Ovary (tissue), 9 donors: ENCODE measurements around the gene SORCS2. TPM values are rescaled to one million over a fixed set of nuclear protein-coding genes. Genes with fewer than 3 reads are reported as not detected.

Experiments used
- DNase-seq, 5 donors: peaks; one replicate each; pipeline ENCODE4 v3.0.0-alpha.2; 2019 to 2020
- H3K27ac ChIP-seq, 2 donors: fragments of 200-600 bp; one replicate each; pipeline versions ENCODE4 v1.5.1 to v1.8.0; 2019 to 2022
- H3K27me3 ChIP-seq: fragments of 200-600 bp; one replicate; pipeline ENCODE4 v1.8.0; 2022
- H3K36me3 ChIP-seq: fragments of 200-600 bp; sonication (generic); one replicate; pipeline ENCODE4 v1.5.1; 2019
- H3K4me1 ChIP-seq: one replicate; pipeline ENCODE4 v1.8.1; 2013; ENCODE audit warnings: mild to moderate bottlenecking, moderate library complexity; ENCODE audit not compliant: insufficient read depth
- H3K4me3 ChIP-seq: fragments of 200-600 bp; sonication (generic); one replicate; pipeline ENCODE4 v1.5.1; 2017
- H3K9me3 ChIP-seq, 2 donors: fragments of 200-600 bp in 1 of 2; sonication (generic) in 1 of 2; one replicate each; pipeline versions ENCODE4 v1.5.1 to v1.8.1; 2013 to 2019; ENCODE audit warnings: mild to moderate bottlenecking in 1 of 2, moderate library complexity in 1 of 2
- EP300 ChIP-seq: sonication (generic); formaldehyde crosslinking; IDR thresholded peaks from one replicate; pipeline ENCODE4 v1.6.1; 2017; ENCODE audit warnings: antibody characterized with exemption
- POLR2A ChIP-seq: fragments of 450-650 bp; IDR thresholded peaks from one replicate; pipeline ENCODE4 v1.6.1; 2017; ENCODE audit warnings: antibody characterized with exemption, mild to moderate bottlenecking, moderate library complexity
- WGBS, 3 donors: extraction: QIAGEN DNeasy Blood & Tissue Kit in 1 of 3; methylation state at CpG; one replicate each; pipeline versions ENCODE4 v1.1.5 to v1.1.7; 2013 to 2017; 5-methylcytosine and 5-hydroxymethylcytosine counted together
- intact Hi-C, 4 donors: fragments of 100-400 bp; cut with DNase I; formaldehyde crosslinking; loops; one replicate each; pipeline versions ENCODE4 v1.11.0 to v1.15.1; 2022 to 2023
- polyA plus RNA-seq, 2 donors: library from polyadenylated mRNA; stranded (reverse); fragments of 200-250 nt in 1 of 2; fragments of 350-450 nt in 1 of 2; fragmentation: Illumina TruSeq in 1 of 2; extraction: RNeasy Lipid Tissue Mini Kit (QIAGEN cat#74804) in 1 of 2; gene quantifications; one replicate each; pipeline ENCODE4 v1.2.3, GENCODE V29; 2013 to 2014
- total RNA-seq, 7 donors: library from RNA; depleted of rRNA in 2 of 7; stranded (reverse); fragments of >200 nt in 2 of 7; fragmentation: NEBNext Ultra II Directional in 3 of 7; extraction: Animal tissue kit (Norgen Biotek cat#: 25700) in 3 of 7; gene quantifications; one replicate each; pipeline versions ENCODE4 v1.1.0 to v1.2.4, GENCODE V29; 2016 to 2023
- TF ChIP-seq, protein P1 (sequence below), 3 donors: fragments of 450-650 bp in 2 of 3; fragments of 200-600 bp in 1 of 3; IDR thresholded peaks; one replicate each; pipeline versions ENCODE4 v1.5.1 to v1.8.0; 2016 to 2022; ENCODE audit warnings: antibody characterized with exemption in 3 of 3, mild to moderate bottlenecking in 1 of 3
- donor health status: DM: no; HTN: no; CAD: no; lungs with moderate emphysema.
- donor health status: DM: no; HTN: no; CAD: no.
- donor health status: Bipolar disorder and iron deficiency.
- donor health status: DM: yes; HTN: yes; CAD: no.
- donor health status: DM: no; HTN: no; CAD: no.
- donor health status: DM: yes; HTN: yes; CAD: no.

Gene SORCS2
- total and polyA plus RNA-seq, 9 donors: 0.60 to 23.9 (median 7.1) TPM

DNA sequence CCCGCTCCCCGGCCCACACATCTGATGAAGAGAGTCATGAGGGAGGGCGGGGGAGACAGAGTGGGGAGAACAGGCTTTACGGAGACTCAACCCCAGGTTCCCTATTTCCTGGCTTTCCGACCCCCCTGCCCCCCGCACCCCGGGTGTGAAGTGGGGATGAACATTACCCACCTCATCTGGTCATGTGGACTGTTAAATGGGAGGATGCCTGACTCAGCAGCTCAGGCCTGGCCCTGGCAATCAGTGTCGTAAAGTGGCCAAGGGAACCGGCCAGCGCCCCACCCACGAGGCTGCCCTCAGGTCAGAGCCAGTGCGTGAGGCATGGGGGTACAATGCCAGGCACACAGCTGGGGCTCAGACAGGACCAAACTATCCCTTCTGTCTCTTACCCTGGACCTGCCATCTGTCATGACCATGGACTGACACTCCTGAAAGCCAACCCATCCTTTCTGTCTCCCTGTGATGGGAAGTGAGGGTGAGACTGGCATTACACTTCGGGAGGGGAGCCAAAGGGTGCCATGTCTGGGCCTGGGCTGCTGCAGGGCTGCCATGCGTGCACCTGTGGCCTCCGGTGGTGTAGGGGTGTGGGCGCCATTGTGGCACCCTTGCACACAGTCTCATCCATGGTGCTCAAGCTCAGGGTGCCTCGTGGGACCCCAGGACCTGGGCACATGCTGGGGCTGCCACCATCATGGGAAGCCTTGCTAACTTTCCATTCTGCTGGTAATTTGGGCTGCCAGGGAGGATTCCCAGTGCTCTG is 348.5 kb downstream of the SORCS2 start:
- Histone ChIP-seq H3K27me3 (no peaks in the 10 kb centered on the region), H3K4me3 (no peak overlapping the region), H3K9me3 (no peaks in the 10 kb centered on the region), H3K27ac (no peak overlapping the region), H3K36me3 (no peaks in the 10 kb centered on the region), H3K4me1 (peaks cover 2% of the 10 kb centered on the region)
- TF ChIP-seq POLR2A (no peak), EP300 (no peak)
- TF ChIP-seq, protein P1, sequence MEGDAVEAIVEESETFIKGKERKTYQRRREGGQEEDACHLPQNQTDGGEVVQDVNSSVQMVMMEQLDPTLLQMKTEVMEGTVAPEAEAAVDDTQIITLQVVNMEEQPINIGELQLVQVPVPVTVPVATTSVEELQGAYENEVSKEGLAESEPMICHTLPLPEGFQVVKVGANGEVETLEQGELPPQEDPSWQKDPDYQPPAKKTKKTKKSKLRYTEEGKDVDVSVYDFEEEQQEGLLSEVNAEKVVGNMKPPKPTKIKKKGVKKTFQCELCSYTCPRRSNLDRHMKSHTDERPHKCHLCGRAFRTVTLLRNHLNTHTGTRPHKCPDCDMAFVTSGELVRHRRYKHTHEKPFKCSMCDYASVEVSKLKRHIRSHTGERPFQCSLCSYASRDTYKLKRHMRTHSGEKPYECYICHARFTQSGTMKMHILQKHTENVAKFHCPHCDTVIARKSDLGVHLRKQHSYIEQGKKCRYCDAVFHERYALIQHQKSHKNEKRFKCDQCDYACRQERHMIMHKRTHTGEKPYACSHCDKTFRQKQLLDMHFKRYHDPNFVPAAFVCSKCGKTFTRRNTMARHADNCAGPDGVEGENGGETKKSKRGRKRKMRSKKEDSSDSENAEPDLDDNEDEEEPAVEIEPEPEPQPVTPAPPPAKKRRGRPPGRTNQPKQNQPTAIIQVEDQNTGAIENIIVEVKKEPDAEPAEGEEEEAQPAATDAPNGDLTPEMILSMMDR (IDR thresholded peaks at IDR 0.05): no peak
- 90 to 97% (median 91%) methylated on average over 14 to 17 of the region's 17 CpGs for WGBS, 3 donors
- DNase-seq: no peak
- intact Hi-C loops: no loop called here

DNA sequence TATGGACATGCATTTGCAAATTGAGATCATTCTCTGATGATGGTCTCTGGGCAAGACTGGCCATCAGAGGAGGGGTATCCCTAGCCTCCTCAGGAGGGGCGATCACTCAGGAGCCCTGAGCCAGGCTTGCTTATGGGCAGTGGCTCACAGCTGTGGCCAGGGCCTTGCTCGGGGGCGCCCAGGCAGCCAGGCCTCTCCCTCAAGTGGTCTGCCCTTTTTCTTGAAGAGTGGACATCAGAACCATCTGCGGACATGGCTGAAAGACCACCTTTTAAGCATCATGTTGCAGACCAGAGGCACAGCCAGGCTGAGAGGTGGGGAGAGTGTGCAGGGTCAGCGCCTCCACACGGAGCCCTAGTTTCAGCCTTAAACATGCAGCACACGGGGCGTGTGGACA is 349.1 kb downstream of the SORCS2 start:
- 90 to 95% (median 92%) methylated on average over 8 of the region's 8 CpGs for WGBS, 3 donors
- Histone ChIP-seq H3K4me3 (no peak overlapping the region), H3K36me3 (no peaks in the 10 kb centered on the region), H3K27me3 (no peaks in the 10 kb centered on the region), H3K4me1 (peaks cover 2% of the 10 kb centered on the region), H3K9me3 (no peaks in the 10 kb centered on the region), H3K27ac (no peak overlapping the region)
- intact Hi-C loops: no loop called here
- TF ChIP-seq, protein P1 (IDR thresholded peaks at IDR 0.05): no peak
- TF ChIP-seq EP300: no peak
- TF ChIP-seq POLR2A: no peak
- DNase-seq: no peak

DNA sequence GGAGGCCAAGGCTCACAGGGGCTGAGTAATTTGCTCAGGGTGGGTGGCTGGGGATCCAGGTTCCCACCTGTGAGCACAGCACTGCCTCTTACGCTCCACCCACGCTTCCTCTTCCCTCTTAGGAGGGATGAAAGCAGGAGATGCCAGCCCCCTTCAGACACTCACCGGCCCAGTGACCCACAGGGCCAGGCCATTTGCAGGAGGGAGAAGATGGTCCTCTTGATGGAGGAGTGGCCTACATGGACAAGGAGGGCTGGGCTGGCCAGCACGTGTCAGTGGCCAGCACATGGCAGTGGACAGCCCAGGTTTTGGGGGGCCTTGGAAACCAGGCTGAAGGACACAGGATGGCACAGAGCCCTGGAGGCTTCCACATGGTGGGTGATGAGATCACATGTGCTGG is 350.4 kb downstream of the SORCS2 start:
- no peak overlapping the region for H3K4me3 ChIP-seq
- 91 to 94% (median 92%) methylated on average over 4 of the region's 4 CpGs for WGBS, 3 donors
- H3K27me3 ChIP-seq: no peaks in the 10 kb centered on the region
- no peaks in the 10 kb centered on the region for H3K36me3 ChIP-seq
- DNase-seq: no peak
- TF ChIP-seq, protein P1 (IDR thresholded peaks at IDR 0.05): no peak
- TF ChIP-seq POLR2A (no peak), EP300 (no peak)
- no peaks in the 10 kb centered on the region for H3K9me3 ChIP-seq
- no peak overlapping the region for H3K27ac ChIP-seq
- intact Hi-C loops: no loop called here
- peaks cover 2% of the 10 kb centered on the region for H3K4me1 ChIP-seq

DNA sequence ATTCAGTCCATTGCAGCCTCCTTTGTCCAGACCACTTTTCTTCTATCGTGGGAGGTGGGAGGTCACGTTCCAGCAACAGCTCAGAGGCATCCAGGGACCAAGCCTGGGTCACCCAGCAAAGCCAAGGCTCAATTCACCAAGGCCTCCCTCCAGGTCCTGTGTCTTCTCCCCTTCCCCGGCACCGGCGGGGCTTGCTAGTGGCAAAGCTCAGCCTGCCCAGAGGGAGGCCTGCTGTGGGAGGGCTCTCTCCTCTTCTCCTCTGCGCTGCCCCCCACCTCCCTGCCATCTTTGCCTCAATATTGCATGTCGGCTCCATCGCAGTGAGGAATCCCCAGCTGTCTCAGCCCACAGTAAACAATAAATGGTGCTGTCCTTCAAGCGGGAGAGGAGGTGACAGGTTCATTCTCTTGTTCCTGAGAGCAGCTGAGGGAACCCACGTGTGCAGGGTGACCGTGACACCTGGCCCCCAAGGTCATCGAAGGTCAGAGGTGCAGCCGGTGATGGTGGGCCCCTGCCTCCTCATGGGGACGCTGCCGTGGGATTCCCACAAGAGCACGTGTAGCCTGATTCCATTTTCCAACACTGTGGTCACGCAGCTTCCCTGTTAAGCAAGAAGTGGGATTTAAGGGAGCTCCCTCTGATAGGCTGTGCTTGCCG is 353.9 kb downstream of the SORCS2 start:
- Histone ChIP-seq H3K27ac (no peak overlapping the region), H3K9me3 (no peaks in the 10 kb centered on the region), H3K4me3 (no peak overlapping the region), H3K4me1 (no peaks in the 10 kb centered on the region), H3K36me3 (no peaks in the 10 kb centered on the region), H3K27me3 (no peaks in the 10 kb centered on the region)
- WGBS, 3 donors: 57 to 65% (median 63%) methylated on average over 18 of the region's 18 CpGs
- no peak for DNase-seq
- TF ChIP-seq POLR2A: no peak
- TF ChIP-seq, protein P1 (IDR thresholded peaks at IDR 0.05): no peak
- intact Hi-C loops: no loop called here
